ENCODE measurements around the gene PGA4.
"Not testable (repeated sequence)": the region's sequence is repeated elsewhere in the genome, so short reads cannot be mapped to it uniquely, and the experiment has no call there.

The PGA4 gene

DNA sequence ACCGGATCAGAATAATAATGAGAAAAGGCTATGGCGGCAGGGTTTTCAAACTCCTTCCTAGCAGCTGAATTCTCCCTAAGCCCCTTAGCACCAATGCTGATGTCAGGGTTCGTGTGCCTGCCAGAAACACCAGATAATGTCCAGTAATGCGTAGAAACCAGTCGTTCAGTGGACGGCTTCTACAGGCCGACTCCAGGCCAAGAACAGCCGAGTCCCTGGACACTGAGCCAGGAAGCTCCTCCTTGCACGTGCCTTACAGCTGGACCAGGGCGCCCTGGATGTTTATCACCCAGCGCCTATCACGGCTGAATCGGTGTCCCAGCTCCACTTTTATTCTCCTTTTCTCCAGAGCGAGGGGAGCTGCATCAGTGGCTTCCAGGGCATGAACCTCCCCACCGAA, 8.9 kb downstream of the PGA4 start:
- FAIRE-seq; DNase-seq (ENCODE audit: insufficient read length, low spot score): not testable (repeated sequence)

DNA sequence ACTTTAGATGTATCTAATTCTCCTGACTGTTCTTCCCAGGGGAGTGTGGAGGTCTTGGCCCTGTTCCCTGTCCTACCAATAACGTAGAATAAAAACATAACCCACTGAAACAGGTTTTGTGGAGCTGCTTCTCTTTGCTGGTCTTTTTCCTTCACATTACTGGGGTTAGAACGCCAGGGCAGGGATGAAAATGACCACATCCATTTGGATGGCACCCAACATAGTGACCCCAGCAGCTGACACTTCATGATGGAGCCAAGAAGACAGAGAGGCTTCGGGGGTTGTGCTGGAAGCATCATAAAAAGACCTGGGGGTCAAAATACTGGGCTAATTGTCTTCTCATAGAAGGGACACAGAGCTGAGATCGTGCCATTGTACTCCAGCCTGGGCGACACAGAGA, 9.4 kb downstream of the PGA4 start:
- not testable (repeated sequence) for FAIRE-seq; DNase-seq (ENCODE audit: insufficient read length, low spot score)

DNA sequence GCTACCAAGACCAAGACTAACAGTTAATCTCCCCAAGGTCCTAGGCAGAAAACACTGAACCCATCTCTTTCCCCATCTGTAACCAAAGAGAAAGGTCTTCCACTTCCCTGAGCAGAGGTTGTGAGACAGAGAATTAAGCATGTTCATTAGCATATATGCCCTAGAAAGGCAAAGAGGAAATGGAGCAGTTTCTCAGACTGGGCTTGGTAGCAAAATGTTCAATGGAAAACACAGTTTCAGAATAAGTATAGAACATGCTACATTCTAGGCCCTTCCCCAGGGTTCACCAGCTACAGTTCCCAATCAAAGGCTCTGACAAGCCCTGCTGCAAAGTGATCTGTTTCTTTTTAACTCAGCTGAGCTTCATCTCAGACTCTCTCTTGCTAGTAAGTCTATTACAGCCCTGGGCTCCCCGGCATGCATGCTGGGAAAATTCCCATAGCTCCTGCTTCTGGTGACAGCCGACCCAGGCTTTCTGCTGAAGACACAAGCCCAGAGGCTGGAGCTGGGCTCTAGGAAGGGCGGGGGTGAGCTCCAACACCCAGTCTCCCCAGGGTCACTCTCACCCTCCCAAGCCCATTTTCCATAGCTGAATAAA, 10.5 kb downstream of the PGA4 start:
- DNase-seq (ENCODE audit: insufficient read length, low spot score); FAIRE-seq: not testable (repeated sequence)

DNA sequence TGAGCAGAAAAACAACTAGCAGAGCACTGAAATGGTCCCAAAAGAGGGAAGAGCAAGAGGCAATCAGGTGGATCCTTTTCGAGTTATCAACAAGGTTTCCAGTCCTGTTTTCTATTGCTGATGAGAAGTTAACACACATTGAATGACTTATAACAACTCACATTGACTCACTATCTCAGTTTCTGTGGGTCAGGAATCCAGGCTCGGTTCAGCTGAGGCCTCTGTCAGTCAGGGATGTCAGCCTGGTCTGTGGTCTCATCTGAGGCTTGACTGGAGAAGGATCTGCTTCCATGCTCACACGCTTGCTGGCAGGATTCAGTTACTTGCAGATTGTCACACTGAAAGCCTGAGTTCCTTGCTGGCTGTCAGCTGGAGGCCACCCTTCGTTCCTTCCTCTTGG, 15.0 kb downstream of the PGA4 start:
- not testable (repeated sequence) for FAIRE-seq; DNase-seq (ENCODE audit: insufficient read length, low spot score)

DNA sequence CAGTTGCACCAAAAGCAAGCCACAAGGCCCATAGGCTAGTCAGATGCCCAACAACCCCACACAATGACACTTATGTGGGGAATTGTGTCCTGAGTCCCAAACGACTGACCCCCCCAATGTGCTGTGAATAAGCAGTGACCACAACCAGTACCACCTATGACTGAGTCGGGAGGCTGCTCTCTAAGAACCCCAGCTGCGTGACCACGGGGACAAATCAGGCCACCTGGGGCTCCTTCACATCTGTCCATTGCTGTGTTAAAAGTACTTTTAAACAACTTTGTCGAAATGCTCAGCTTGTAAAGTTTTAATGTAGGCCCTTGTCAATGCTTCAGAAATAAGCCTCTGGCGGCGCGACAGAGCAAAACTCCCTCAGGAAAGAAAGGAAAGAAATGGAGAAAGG, 18.1 kb downstream of the PGA4 start:
- FAIRE-seq; DNase-seq (ENCODE audit: insufficient read length, low spot score): not testable (repeated sequence)

GRCh38 chr11:61240875-61241274, 18.7 kb downstream of the PGA4 start, which contains the start of gene PGA5:
Gene PGA5, plus strand, starts transcription at chr11:61241175. Its CDS starts 52 bp downstream, at chr11:61241227.
- not testable (repeated sequence) for DNase-seq (ENCODE audit: insufficient read length, low spot score); FAIRE-seq

- not testable (repeated sequence) for DNase-seq (ENCODE audit: insufficient read length, low spot score); FAIRE-seq
These were observed 19.4 kb downstream of the PGA4 start for GRCh38 chr11:61241526-61241925.

DNA sequence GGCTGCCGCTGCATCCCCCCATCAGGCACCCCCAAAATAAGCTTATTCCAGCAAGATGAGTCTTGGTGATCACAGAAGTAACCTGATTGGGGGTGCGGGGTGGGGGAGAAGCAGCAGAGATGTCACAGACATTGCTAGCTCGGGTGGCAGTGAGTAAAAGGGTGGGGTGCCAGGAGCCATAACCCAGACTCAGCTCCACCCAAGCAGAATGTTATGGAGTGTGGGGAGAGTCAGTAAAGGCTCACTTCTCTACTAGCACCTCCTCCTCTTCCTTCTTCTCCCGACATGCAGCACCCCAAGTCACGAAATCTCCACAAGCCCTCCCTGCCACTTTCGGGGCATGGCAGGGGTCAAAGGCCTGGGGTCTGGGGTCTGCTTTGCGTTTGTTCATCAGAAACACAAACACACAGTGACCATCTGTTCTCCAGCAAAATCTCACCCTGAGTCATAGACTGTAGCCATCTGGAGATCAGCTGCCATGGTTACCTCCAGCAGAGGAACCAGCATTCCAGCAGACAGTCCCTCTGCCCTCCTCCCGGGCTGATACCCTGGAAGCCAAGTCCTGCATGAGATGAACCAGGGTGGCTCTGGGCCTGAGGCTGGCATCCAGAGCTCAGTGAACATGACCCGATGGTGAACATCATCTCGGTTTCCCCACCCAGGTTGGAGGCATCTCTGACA, 23.3 kb downstream of the PGA4 start:
- not testable (repeated sequence) for DNase-seq (ENCODE audit: insufficient read length, low spot score); FAIRE-seq

GRCh38 chr11:61248071-61248470, 25.9 kb downstream of the PGA4 start:
- FAIRE-seq; DNase-seq (ENCODE audit: insufficient read length, low spot score): not testable (repeated sequence)

- not testable (repeated sequence) for DNase-seq (ENCODE audit: insufficient read length, low spot score); FAIRE-seq
These were observed 27.1 kb downstream of the PGA4 start for GRCh38 chr11:61249201-61249600.

DNA sequence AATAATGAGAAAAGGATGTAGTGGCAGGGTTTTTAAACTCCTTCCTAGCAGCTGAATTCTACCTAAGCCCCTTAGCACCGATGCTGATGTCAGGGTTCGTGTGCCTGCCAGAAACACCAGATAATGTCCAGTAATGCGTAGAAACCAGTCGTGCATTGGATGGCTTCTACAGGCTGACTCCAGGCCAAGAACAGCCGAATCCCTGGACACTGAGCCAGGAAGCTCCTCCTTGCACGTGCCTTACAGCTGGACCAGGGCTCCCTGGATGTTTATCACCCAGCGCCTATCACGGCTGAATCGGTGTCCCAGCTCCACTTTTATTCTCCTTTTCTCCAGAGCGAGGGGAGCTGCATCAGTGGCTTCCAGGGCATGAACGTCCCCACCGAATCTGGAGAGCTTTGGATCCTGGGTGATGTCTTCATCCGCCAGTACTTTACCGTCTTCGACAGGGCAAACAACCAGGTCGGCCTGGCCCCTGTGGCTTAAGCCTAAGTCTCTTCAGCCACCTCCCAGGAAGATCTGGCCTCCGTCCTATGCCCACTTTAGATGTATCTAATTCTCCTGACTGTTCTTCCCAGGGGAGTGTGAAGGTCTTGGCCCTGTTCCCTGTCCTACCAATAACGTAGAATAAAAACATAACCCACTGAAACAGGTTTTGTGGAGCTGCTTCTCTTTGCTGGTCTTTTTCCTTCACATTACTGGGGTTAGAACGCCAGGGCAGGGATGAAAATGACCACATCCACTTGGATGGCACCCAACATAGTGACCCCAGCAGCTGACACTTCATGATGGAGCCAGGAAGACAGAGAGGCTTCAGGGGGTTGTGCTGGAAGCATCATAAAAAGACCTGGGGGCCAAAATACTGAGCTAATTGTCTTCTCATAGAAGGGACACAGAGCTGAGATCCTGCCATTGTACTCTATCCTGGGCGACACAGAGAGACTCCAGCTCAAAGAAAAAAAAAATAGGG, 28.9 kb downstream of the PGA4 start:
- FAIRE-seq; DNase-seq (ENCODE audit: insufficient read length, low spot score): not testable (repeated sequence)

DNA sequence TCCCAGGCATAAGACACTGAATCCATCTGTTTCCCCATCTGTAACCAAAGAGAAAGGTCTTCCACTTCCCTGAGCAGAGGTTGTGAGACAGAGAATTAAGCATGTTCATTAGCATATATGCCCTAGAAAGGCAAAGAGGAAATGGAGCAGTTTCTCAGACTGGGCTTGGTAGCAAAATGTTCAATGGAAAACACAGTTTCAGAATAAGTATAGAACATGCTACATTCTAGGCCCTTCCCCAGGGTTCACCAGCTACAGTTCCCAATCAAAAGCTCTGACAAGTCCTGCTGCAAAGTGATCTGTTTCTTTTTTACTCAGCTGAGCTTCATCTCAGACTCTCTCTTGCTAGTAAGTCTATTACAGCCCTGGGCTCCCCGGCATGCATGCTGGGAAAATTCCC, 30.2 kb downstream of the PGA4 start:
- not testable (repeated sequence) for DNase-seq (ENCODE audit: insufficient read length, low spot score); FAIRE-seq

DNA sequence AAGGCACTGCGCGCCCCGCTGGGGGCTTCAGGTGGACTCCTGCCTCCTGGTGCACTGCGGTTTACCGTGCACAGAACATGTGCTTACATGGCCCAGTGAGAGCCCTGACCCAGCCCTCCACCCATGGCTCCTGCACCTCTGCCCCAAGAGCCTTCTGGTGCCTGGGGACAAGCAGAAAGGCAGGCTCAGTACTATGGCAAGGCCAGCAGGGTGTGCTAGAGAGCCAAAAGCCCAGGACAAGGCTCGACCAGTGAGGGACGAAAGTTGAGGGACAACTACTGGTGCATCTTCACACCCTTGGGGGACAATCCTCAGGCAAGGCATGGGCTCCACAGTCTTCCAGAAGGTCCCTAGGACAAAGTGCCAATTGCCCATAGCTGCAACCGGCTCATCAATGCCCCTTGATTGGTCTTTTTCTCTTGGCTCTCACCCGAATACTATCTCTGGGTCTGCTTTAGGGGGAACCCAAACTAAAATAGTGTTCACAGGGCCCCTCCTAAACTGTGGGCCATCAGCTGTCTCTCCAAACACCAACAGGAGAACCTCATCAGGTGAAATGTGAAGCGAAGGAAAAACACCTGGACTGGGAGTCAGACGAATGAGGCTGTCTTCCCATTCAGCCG, 32.4 kb downstream of the PGA4 start:
- peak; percentile 85 for DNase-seq (ENCODE audit: insufficient read length, low spot score)
- FAIRE-seq = no peak
- no peak for TF ChIP-seq POLR2A (IDR thresholded peaks at IDR 0.05; ENCODE audit: low read depth, low read length)

- TF ChIP-seq POLR2A (IDR thresholded peaks at IDR 0.05; ENCODE audit: low read depth, low read length) = no peak
- no peak for FAIRE-seq
- DNase-seq (ENCODE audit: insufficient read length, low spot score) = no peak
These were observed 34.7 kb downstream of the PGA4 start for GRCh38 chr11:61256710-61257482.
